GM12874 (cell line): ENCODE measurements around the gene NUDT14.

Source experiments
- TF ChIP-seq, protein P1 (sequence below): IDR thresholded peaks from 2 replicates; pipeline ENCODE4 v1.5.1; 2011; ENCODE audit warnings: low read depth, mild to moderate bottlenecking, control low read depth, low read length, moderate library complexity; ENCODE audit not compliant: insufficient read depth

Gene NUDT14

DNA sequence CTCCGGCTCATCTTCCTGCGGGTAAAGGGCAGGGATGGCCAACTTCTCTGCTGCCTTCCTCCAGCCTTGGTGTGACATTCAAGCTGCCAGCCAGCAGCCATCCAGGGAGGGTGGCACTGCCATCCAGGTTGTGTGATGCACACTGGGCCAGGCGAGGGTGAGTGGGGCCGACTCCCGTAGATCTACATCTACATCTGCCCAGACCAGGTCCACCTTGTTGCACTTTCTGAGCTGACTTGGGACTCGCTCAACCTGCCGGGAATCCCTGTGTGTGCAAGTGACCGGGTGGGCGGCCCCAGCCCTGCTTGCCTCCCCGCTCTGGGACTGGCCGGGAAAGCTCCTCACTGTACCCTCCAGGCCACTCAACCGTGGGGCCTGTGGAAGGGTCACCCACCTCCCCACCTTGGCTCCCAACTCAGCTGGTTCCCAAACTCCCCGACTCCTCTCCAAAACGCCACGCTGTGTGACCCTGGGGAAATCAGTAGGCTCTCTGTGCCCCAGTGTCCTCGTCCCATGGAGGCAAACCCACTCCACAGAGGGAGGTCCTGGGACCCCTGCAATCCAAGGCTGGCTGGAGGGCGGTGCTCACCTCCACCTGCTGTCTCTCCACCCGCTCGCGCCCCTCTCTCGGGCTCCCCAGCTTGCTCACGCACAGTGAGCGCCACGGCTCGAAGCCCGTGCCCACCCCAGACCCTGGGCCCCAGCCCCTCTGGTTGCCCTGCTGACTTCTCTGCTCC is 27.2 kb downstream of the NUDT14 start:
- TF ChIP-seq, protein P1, sequence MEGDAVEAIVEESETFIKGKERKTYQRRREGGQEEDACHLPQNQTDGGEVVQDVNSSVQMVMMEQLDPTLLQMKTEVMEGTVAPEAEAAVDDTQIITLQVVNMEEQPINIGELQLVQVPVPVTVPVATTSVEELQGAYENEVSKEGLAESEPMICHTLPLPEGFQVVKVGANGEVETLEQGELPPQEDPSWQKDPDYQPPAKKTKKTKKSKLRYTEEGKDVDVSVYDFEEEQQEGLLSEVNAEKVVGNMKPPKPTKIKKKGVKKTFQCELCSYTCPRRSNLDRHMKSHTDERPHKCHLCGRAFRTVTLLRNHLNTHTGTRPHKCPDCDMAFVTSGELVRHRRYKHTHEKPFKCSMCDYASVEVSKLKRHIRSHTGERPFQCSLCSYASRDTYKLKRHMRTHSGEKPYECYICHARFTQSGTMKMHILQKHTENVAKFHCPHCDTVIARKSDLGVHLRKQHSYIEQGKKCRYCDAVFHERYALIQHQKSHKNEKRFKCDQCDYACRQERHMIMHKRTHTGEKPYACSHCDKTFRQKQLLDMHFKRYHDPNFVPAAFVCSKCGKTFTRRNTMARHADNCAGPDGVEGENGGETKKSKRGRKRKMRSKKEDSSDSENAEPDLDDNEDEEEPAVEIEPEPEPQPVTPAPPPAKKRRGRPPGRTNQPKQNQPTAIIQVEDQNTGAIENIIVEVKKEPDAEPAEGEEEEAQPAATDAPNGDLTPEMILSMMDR: no peak

DNA sequence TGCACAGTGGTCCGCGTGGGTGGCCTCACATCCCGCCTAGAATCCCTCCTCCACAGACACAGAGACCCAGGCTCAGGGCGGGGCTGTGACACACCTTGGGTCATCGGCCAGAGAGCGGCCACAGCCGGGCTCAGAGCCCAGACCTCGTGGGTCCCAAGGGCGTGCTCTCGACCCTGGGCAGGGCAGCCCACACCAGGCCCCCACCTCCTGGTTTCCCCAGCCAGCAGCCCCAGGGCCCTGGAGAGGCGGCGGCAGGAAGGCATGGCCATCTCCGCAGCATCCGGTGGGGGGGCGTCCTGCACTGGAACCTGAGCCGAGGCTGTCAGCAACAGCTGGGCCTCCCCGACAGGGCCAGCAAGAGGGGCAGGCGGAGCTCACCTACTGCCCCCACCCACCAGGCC is 27.8 kb downstream of the NUDT14 start:
- TF ChIP-seq, protein P1: no peak

DNA sequence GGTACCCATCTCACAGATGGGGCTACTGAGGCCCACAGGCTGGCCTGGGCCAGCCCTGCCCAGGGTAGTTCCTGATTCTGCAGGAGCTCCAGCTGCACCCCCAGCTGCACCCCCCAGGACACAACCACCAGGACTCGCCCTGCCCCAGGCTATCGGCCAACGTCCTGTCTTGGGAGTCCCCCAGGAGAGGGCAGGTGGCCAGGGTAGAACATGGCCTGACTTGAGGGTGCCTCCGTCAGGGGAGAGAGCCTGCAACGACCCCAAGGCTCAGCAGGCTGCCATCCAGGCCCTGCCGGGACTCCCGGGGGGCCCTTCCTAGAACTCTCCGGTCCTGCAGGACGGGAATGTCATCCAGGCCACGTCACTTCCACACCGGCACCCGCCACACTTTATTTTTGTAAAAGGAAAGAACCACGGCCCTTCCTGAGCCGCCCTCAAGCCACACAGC is 28.3 kb downstream of the NUDT14 start:
- TF ChIP-seq, protein P1: no peak

DNA sequence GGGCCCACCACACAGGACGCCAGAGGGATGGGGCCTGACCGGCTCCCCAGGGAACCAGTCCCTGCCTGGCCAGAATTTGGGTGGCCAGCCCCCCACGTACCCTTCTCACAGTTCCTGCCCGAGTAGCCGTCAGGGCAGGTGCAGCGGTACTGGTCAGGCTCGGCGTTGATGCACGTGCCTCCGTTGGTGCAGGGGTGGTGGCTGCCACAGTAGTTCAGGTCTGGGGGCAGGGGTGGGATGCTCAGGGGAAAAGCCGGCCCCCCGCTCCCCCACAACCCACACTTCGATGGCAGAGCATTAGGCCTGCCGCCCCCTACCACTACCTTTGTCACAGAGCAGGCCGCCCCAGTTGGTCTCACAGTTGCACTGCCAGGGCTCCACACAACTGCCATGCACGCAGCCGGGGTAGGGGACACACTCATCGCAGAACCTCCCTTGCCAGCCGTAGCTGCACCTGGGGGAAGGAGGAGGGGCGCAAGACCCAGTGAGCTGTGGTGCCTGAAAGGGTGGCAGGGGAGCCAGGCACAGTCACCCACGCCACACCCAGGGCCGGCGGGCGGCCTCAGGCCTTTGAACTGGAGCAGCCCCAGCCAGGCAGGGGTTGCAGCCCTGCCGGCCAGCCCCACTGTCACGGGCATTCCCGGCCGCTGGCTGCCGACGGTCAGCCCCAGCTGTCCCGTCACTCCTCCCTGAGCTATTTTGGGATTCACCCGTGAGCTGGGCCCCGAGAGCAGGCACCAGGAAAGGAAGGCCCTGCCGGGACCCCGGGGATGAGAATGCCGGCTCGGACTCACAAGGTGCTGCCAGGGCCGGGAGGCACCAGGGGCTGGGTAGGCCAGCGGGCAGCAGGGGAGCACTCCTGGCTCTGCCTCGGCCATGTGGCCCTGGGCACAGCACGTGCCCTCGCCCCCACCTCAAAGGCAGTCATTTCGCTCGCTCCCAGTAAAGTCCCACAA is 29.0 kb downstream of the NUDT14 start:
- TF ChIP-seq, protein P1: no peak

DNA sequence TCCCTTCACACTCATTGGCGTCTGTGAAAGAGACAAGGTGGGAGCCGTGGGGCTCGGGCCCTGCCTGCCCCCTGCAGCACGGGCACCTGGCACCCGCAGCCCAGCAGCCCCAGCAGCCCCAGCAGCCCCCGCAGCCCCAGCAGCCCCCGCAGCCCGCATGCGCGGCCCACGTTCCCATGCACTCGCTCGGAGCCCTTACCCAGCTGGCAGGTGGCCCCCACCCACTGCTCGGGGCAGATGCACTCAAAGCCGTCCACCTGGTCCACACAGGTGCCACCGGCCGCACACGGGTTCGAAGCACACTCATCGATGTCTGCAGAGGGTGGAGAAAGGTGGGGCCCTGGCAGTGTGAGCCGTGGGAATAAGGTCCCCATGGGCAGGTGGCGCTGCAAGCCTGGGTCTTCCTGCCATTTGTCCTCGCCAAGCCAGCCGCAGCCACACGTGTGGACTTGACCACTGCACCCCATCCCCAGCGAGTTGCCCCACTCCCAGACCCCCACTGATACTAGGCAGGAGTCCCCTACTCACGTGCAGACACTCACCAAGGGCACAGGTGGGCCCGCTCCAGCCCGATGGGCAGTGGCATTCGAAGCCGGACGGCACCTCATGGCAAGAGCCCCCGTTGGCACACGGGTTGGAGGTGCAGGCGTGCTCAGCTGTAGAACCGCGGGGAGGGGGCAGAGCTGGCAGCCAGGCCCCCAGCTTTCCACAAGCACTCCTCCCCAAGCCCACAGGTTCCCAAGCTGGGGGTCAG is 29.9 kb downstream of the NUDT14 start:
- TF ChIP-seq, protein P1: no peak

DNA sequence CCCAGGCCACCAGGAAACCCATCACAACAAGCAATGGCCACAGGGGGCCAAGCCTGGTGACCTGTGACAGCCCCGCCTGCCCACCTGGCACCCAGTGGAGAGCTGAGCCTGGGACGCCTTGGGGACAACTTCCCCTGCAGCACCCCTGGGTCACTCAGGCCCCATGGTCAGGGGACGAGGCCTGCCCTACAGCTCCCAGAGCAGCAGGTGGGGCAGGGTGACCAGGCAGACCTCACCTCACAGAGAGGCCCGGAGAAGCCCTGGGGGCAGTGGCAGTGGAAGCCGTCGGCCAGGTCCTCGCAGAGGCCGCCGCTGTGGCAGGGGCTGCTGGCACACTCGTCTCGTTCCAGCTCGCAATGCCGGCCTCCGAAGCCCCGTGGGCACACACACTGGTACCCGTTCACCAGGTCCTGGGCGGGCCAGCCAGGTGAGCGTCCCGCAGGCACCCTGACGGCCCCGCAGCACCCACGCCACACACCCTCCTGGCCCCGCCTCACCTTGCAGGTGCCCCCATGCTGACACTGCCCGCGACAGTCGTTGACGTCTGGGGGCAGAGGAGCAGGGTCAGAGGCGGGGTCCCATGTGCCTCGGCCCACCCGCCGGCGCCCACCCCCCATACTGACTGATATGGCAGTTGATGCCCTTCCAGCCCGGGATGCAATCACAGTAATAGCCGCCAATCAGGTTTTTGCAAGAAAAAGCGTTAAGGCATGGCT is 30.6 kb downstream of the NUDT14 start:
- TF ChIP-seq, protein P1: no peak
